GM23248 (cell line): Measurements from ENCODE around the gene IGF2BP2. TPM values are rescaled to one million over a fixed set of nuclear protein-coding genes. Genes with fewer than 3 reads are reported as not detected.

Source experiments
- DNase-seq: peaks from one replicate; pipeline ENCODE4 v3.0.0-alpha.2; 2015
- H2AFZ ChIP-seq: fragments of 200-600 bp; sonication (generic); 2 replicates; pipeline ENCODE4 v1.6.1; 2016; ENCODE audit warnings: antibody characterized with exemption
- H3F3A ChIP-seq: fragments of 200-600 bp; sonication (generic); 2 replicates; pipeline ENCODE4 v1.6.1; 2016; ENCODE audit warnings: mild to moderate bottlenecking, antibody characterized with exemption, mixed run types; ENCODE audit not compliant: insufficient read depth
- H3K27ac ChIP-seq: fragments of 200-600 bp; sonication (generic); 2 replicates; pipeline ENCODE4 v1.5.1; 2016; ENCODE audit warnings: mild to moderate bottlenecking
- H3K27me3 ChIP-seq: fragments of 200-600 bp; sonication (generic); replicated peaks from 2 replicates; pipeline ENCODE4 v1.6.1; 2016; ENCODE audit warnings: mild to moderate bottlenecking; ENCODE audit not compliant: insufficient read depth
- H3K36me3 ChIP-seq: fragments of 200-600 bp; sonication (generic); 2 replicates; pipeline ENCODE4 v1.6.1; 2016; ENCODE audit warnings: low read depth, mild to moderate bottlenecking
- H3K4me1 ChIP-seq: fragments of 200-600 bp; sonication (generic); 2 replicates; pipeline ENCODE4 v1.6.1; 2016; ENCODE audit warnings: mild to moderate bottlenecking; ENCODE audit not compliant: insufficient read depth
- H3K4me2 ChIP-seq: fragments of 200-600 bp; sonication (generic); one replicate; pipeline ENCODE4 v1.6.1; 2016; ENCODE audit warnings: mild to moderate bottlenecking; ENCODE audit not compliant: unreplicated experiment
- H3K4me3 ChIP-seq: fragments of 200-600 bp; sonication (generic); 2 replicates; pipeline ENCODE4 v1.5.1; 2016; ENCODE audit warnings: mild to moderate bottlenecking
- H3K79me2 ChIP-seq: fragments of 200-600 bp; sonication (generic); 2 replicates; pipeline ENCODE4 v1.6.1; 2016; ENCODE audit warnings: mild to moderate bottlenecking; ENCODE audit not compliant: insufficient read depth
- H3K9ac ChIP-seq: fragments of 200-600 bp; sonication (generic); 2 replicates; pipeline ENCODE4 v1.6.1; 2016; ENCODE audit warnings: mild to moderate bottlenecking
- H3K9me2 ChIP-seq: fragments of 200-600 bp; sonication (generic); 2 replicates; pipeline ENCODE4 v1.6.1; 2016; ENCODE audit warnings: mixed run types, mild to moderate bottlenecking, moderate library complexity; ENCODE audit not compliant: insufficient read depth
- H3K9me3 ChIP-seq: fragments of 200-600 bp; sonication (generic); one replicate; pipeline ENCODE4 v1.6.1; 2017; ENCODE audit warnings: low read depth
- H4K20me1 ChIP-seq: fragments of 200-600 bp; sonication (generic); 2 replicates; pipeline ENCODE4 v1.6.0; 2016; ENCODE audit not compliant: insufficient read depth
- EZH2 ChIP-seq: fragments of 200-600 bp; sonication (generic); IDR thresholded peaks from 2 replicates; pipeline ENCODE4 v1.6.1; 2018; ENCODE audit warnings: antibody characterized with exemption, mild to moderate bottlenecking; ENCODE audit not compliant: insufficient read depth, poor library complexity, severe bottlenecking
- EZH2phosphoT487 ChIP-seq: fragments of 200-600 bp; sonication (generic); IDR thresholded peaks from 2 replicates; pipeline ENCODE4 v1.6.1; 2018; ENCODE audit warnings: antibody characterized with exemption, moderate library complexity, mild to moderate bottlenecking, low read depth; ENCODE audit not compliant: insufficient read depth
- WGBS, 2 experiments: methylation state at CpG; one replicate each; pipeline ENCODE4 v1.1.6; 2015 to 2017; ENCODE audit warnings: low lambda C conversion rate in 2 of 2, low coverage in 1 of 2; ENCODE audit errors: missing lambda C conversion rate in 2 of 2; 5-methylcytosine and 5-hydroxymethylcytosine counted together
- in situ Hi-C: fragments of 300-500 bp; cut with MboI; formaldehyde crosslinking; loops from 2 replicates; pipeline ENCODE4 v1.15.0; 2020
- polyA plus RNA-seq: library from polyadenylated mRNA; unstranded; fragments of >200 nt; fragmentation: Nextera tagmentation; extraction: Ambion mirVana; gene quantifications from 2 replicates; pipeline ENCODE4 v1.2.1, GENCODE V29; 2016
- total RNA-seq: library from RNA; depleted of rRNA; stranded (reverse); fragments of >200 nt; shearing (Covaris generic); gene quantifications from 2 replicates; pipeline ENCODE4 v1.2.3, GENCODE V29; 2014

Gene IGF2BP2
- total and polyA plus RNA-seq, 2 experiments from 2014 or later, result 60.6 to 62.5 TPM

GRCh38 chr3:185866555-185866954 is 41.7 kb upstream of the IGF2BP2 start:
- 45 to 50% methylated on average over 1 of the region's 1 CpG for WGBS, 2 experiments

DNA sequence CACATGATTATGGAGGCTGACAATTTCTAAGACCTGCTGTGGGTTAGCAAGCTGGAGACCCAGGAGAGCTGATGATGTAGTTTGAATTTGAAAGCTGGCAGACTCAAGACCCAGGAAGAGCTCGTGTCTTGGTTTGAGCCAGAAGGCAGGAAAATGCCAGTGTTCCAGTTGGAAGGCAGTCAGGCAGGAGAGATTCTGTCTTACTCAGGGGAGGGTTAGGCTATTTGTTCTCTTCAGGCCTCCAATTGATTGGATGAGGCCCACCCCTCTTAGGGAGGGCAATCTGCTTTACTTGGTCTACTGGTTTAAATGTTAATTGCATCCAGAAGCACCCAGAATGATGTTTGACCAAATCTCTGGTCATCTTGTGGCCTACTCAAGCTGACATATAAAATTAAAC is 40.4 kb upstream of the IGF2BP2 start:
- no peaks in the 10 kb centered on the region; the same call in 1 of the 2 replicates for H3K27me3 ChIP-seq
- no peaks in the 10 kb centered on the region for H3K9me3 ChIP-seq
- TF ChIP-seq EZH2phosphoT487 (no peak), EZH2 (no peak)
- 32 to 35% methylated on average over 1 of the region's 1 CpG for WGBS, 2 experiments
- no peak overlapping the region for H2AFZ ChIP-seq
- in situ Hi-C loops, result no loop called here
- no peaks in the 10 kb centered on the region for H3K9me2 ChIP-seq
- no peaks in the 10 kb centered on the region for H3F3A ChIP-seq
- DNase-seq, result no peak
- H4K20me1 ChIP-seq, result no peaks in the 10 kb centered on the region
- no peak overlapping the region for H3K27ac ChIP-seq
- H3K36me3 ChIP-seq, result no peaks in the 10 kb centered on the region
- no peak overlapping the region for H3K9ac ChIP-seq
- no peak overlapping the region for H3K4me2 ChIP-seq
- H3K79me2 ChIP-seq, result no peaks in the 10 kb centered on the region
- no peak overlapping the region for H3K4me3 ChIP-seq
- H3K4me1 ChIP-seq, result no peaks in the 10 kb centered on the region

More at GRCh38 chr3:185866555-185866954, 41.7 kb upstream of the IGF2BP2 start:
- no peaks in the 10 kb centered on the region for H3K79me2 ChIP-seq
- H3K4me2 ChIP-seq, result no peak overlapping the region
- no peaks in the 10 kb centered on the region for H4K20me1 ChIP-seq
- no peaks in the 10 kb centered on the region for H3K9me2 ChIP-seq
- H3K4me1 ChIP-seq, result no peaks in the 10 kb centered on the region
- no peak for DNase-seq
- no peak overlapping the region for H3K9ac ChIP-seq
- TF ChIP-seq EZH2, result no peak
- H3F3A ChIP-seq, result no peaks in the 10 kb centered on the region
- no peaks in the 10 kb centered on the region for H3K36me3 ChIP-seq
- H3K4me3 ChIP-seq, result no peak overlapping the region
- in situ Hi-C loops, result no loop called here
- no peak overlapping the region for H2AFZ ChIP-seq
- H3K27ac ChIP-seq, result no peak overlapping the region
- H3K9me3 ChIP-seq, result no peaks in the 10 kb centered on the region
- H3K27me3 ChIP-seq, result no peaks in the 10 kb centered on the region; the same call in 1 of the 2 replicates

- H3F3A ChIP-seq, result no peaks in the 10 kb centered on the region
- TF ChIP-seq EZH2, result no peak
- no peak for TF ChIP-seq EZH2phosphoT487
Observed at GRCh38 chr3:185864767-185865166, 39.9 kb upstream of the IGF2BP2 start.

GRCh38 chr3:185862920-185863319 is 38.1 kb upstream of the IGF2BP2 start:
- H3K9ac ChIP-seq, result no peak overlapping the region
- no peak overlapping the region for H2AFZ ChIP-seq
- H3K9me3 ChIP-seq, result no peaks in the 10 kb centered on the region
- no peaks in the 10 kb centered on the region for H3K4me1 ChIP-seq
- TF ChIP-seq EZH2, result no peak
- TF ChIP-seq EZH2phosphoT487, result no peak
- no peaks in the 10 kb centered on the region for H3F3A ChIP-seq
- in situ Hi-C loops, result no loop called here
- no peak overlapping the region for H3K4me3 ChIP-seq
- H3K79me2 ChIP-seq, result no peaks in the 10 kb centered on the region
- no peaks in the 10 kb centered on the region for H4K20me1 ChIP-seq
- 91% methylated on average over 4 of the region's 4 CpGs for WGBS, 2 experiments
- H3K4me2 ChIP-seq, result no peak overlapping the region
- no peak overlapping the region for H3K27ac ChIP-seq
- no peaks in the 10 kb centered on the region; the same call in 1 of the 2 replicates for H3K27me3 ChIP-seq
- no peaks in the 10 kb centered on the region for H3K9me2 ChIP-seq
- no peak for DNase-seq
- no peaks in the 10 kb centered on the region for H3K36me3 ChIP-seq

More at GRCh38 chr3:185864767-185865166, 39.9 kb upstream of the IGF2BP2 start:
- in situ Hi-C loops, result no loop called here
- no peaks in the 10 kb centered on the region for H3K36me3 ChIP-seq
- H3K9ac ChIP-seq, result no peak overlapping the region
- no peak overlapping the region for H3K4me2 ChIP-seq
- H2AFZ ChIP-seq, result no peak overlapping the region
- DNase-seq, result no peak
- H3K79me2 ChIP-seq, result no peaks in the 10 kb centered on the region
- no peaks in the 10 kb centered on the region; the same call in 1 of the 2 replicates for H3K27me3 ChIP-seq
- no peak overlapping the region for H3K4me3 ChIP-seq
- no peaks in the 10 kb centered on the region for H3K9me2 ChIP-seq
- no peak overlapping the region for H3K27ac ChIP-seq
- H3K4me1 ChIP-seq, result no peaks in the 10 kb centered on the region
- H3K9me3 ChIP-seq, result no peaks in the 10 kb centered on the region
- no peaks in the 10 kb centered on the region for H4K20me1 ChIP-seq
- 89 to 97% methylated on average over 2 to 3 of the region's 3 CpGs for WGBS, 2 experiments
